ENCODE data around the gene FCHSD2. TPM values are rescaled to one million over a fixed set of nuclear protein-coding genes. Genes with fewer than 3 reads are reported as not detected.

The FCHSD2 gene
- total and polyA plus RNA-seq, 2 of the 8 experiments (the other 6 are each of a cell fraction or from before 2014, with no cell fraction given) = 4.1 to 7.8 TPM

GRCh38 chr11:72920001-72920400 lies 222.1 kb downstream of the FCHSD2 start (continued):
- TF ChIP-seq CTCF (IDR thresholded peaks at IDR 0.05; ENCODE audit: control extremely low read depth in 1 of 3, insufficient read depth in 1 of 3, low read depth in 1 of 3, low read length in 3 of 3) (no peak), USF2 (IDR thresholded peaks at IDR 0.05; ENCODE audit: low read length) (no peak), SP1 (IDR thresholded peaks at IDR 0.05; ENCODE audit: low read depth, low read length) (no peak), E2F6 (IDR thresholded peaks at IDR 0.05) (no peak)
